Endothelial cell of umbilical vein (primary cell): ENCODE measurements around the gene TNRC6B. TPM values are rescaled to one million over a fixed set of nuclear protein-coding genes. Genes with fewer than 3 reads are reported as not detected.

Source experiments
- BruUV-seq: library from RNA; stranded (reverse); fragments of 400-500 nt; replicated peaks from 2 replicates; lab custom pipeline; 2021; lab: Mats Ljungman, UMichigan
- CTCF ChIA-PET: fragments of 300-600, 350-600 bp; sonication (Branson Sonifier 250); formaldehyde crosslinking; loops from one replicate; lab custom pipeline; 2021; ENCODE audit warnings: antibody characterized with exemption, inconsistent platforms; lab: Charles Lee
- POLR2A ChIA-PET: fragments of 300-600, 350-600 bp; sonication (Branson Sonifier 250); formaldehyde crosslinking; loops from one replicate; lab custom pipeline; 2021; ENCODE audit warnings: antibody characterized with exemption, inconsistent platforms; lab: Charles Lee
- DNase-seq: peaks from one replicate; pipeline ENCODE4 v3.0.0-alpha.2; 2011; ENCODE audit warnings: low read depth, low spot score
- FAIRE-seq: peaks from 2 replicates; lab custom pipeline; 2011; peaks lifted over from hg19 to GRCh38; lab: Jason Lieb, UNC
- H2AFZ ChIP-seq: 2 replicates; pipeline ENCODE4 v1.6.0; 2012; ENCODE audit warnings: low read depth, low read length, control low read depth, inconsistent platforms
- H3K27ac ChIP-seq: 2 replicates; pipeline ENCODE4 v1.5.1; 2011; ENCODE audit warnings: low read depth, mild to moderate bottlenecking, control low read depth, low read length, moderate library complexity; ENCODE audit not compliant: insufficient read depth
- H3K27me3 ChIP-seq, 2 experiments: 2 replicates each; pipeline versions ENCODE4 v1.6.0 to v1.6.1; 2011; ENCODE audit warnings: low read length in 2 of 2, mixed read lengths in 1 of 2; ENCODE audit not compliant: control insufficient read depth in 2 of 2, insufficient read depth in 2 of 2
- H3K36me3 ChIP-seq, 2 experiments: 2 replicates in 1 of 2; 3 replicates in 1 of 2; pipeline ENCODE4 v1.5.1; 2011; ENCODE audit warnings: low read length in 2 of 2, mild to moderate bottlenecking in 1 of 2, moderate library complexity in 1 of 2; ENCODE audit not compliant: control insufficient read depth in 2 of 2, insufficient read depth in 2 of 2; ENCODE audit errors: extremely low read depth in 1 of 2
- H3K4me1 ChIP-seq: 3 replicates; pipeline ENCODE4 v1.5.1; 2011; ENCODE audit warnings: mild to moderate bottlenecking, low read length; ENCODE audit not compliant: control insufficient read depth, insufficient read depth; ENCODE audit errors: extremely low read depth
- H3K4me2 ChIP-seq: 2 replicates; pipeline ENCODE4 v1.6.1; 2011; ENCODE audit warnings: low read length, control low read depth, mixed read lengths; ENCODE audit not compliant: insufficient read depth
- H3K4me3 ChIP-seq, 3 experiments: fragments of 200-600 bp in 1 of 3; sonication (generic), shearing (Covaris generic) in 1 of 3; replicated peaks in 1 of 3; 2 replicates each; pipeline ENCODE4 v1.5.1; 2011 to 2016; ENCODE audit warnings: control low read depth in 3 of 3, low read length in 3 of 3, mild to moderate bottlenecking in 2 of 3, inconsistent platforms in 1 of 3, low read depth in 1 of 3, moderate library complexity in 1 of 3; ENCODE audit not compliant: insufficient read depth in 1 of 3
- H3K79me2 ChIP-seq: 2 replicates; pipeline ENCODE4 v1.6.0; 2012; ENCODE audit warnings: low read length, inconsistent platforms; ENCODE audit not compliant: control insufficient read depth, insufficient read depth
- H3K9ac ChIP-seq: replicated peaks from 2 replicates; pipeline ENCODE3; 2011; ENCODE audit warnings: low read length, control low read depth; ENCODE audit not compliant: insufficient read depth; ENCODE audit errors: extremely low read depth
- H3K9me1 ChIP-seq: replicated peaks from 3 replicates; pipeline ENCODE4 v1.6.0; 2011; ENCODE audit warnings: mild to moderate bottlenecking, low read length; ENCODE audit not compliant: control insufficient read depth, insufficient read depth; ENCODE audit errors: extremely low read depth
- H3K9me3 ChIP-seq: replicated peaks from 2 replicates; pipeline ENCODE4 v1.5.1; 2012; ENCODE audit warnings: low read length, inconsistent platforms; ENCODE audit not compliant: control insufficient read depth, insufficient read depth
- H4K20me1 ChIP-seq: replicated peaks from 2 replicates; pipeline ENCODE3; 2011; ENCODE audit warnings: mild to moderate bottlenecking, low read length; ENCODE audit not compliant: control insufficient read depth, insufficient read depth; ENCODE audit errors: extremely low read depth
- CTCF ChIP-seq, 2 donors: IDR thresholded peaks; 1 replicate in 1 of 2; 2 replicates in 1 of 2; pipeline ENCODE4 v1.5.1; 2011; ENCODE audit warnings: low read length in 2 of 2, mild to moderate bottlenecking in 2 of 2, moderate library complexity in 2 of 2, control low read depth in 1 of 2, inconsistent platforms in 1 of 2, low read depth in 1 of 2; ENCODE audit not compliant: insufficient read depth in 1 of 2; ENCODE audit errors: extremely low read depth in 1 of 2
- EZH2 ChIP-seq: IDR thresholded peaks from 2 replicates; pipeline ENCODE4 v1.6.1; 2012; ENCODE audit warnings: borderline replicate concordance, low read depth, mild to moderate bottlenecking, moderate library complexity, low read length, inconsistent platforms; ENCODE audit not compliant: severe bottlenecking
- FOS ChIP-seq: IDR thresholded peaks from 2 replicates; pipeline ENCODE4 v1.6.1; 2011; ENCODE audit warnings: mild to moderate bottlenecking, low read length, moderate library complexity, borderline replicate concordance; ENCODE audit not compliant: insufficient read depth
- MAX ChIP-seq: IDR thresholded peaks from 2 replicates; pipeline ENCODE4 v1.6.1; 2011; ENCODE audit not compliant: insufficient read depth, insufficient read length
- MYC ChIP-seq: IDR thresholded peaks from one replicate; pipeline ENCODE4 v1.6.1; 2011; ENCODE audit warnings: mild to moderate bottlenecking, low read depth, low read length
- POLR2A ChIP-seq: IDR thresholded peaks from 2 replicates; pipeline ENCODE4 v1.6.1; 2012; ENCODE audit warnings: low read depth, mild to moderate bottlenecking, control low read depth, low read length
- POLR2AphosphoS5 ChIP-seq: IDR thresholded peaks from 2 replicates; pipeline ENCODE4 v1.6.1; 2012; ENCODE audit warnings: low read depth, mild to moderate bottlenecking, control low read depth, low read length, moderate library complexity; ENCODE audit not compliant: insufficient read depth
- dilution Hi-C: fragments of 300-500 bp; cut with MboI; formaldehyde crosslinking; loops from one replicate; pipeline ENCODE4 v1.15.0; 2019; ENCODE audit warnings: low sequenced_read_pairs; ENCODE audit not compliant: extremely low pct_ligation_motif_present
- intact Hi-C: fragments of 100-400 bp; cut with micrococcal nuclease; formaldehyde crosslinking; loops from one replicate; pipeline ENCODE4 v1.10.0; 2022
- polyA plus RNA-seq, 4 experiments: library from polyadenylated mRNA; depleted of rRNA in 3 of 4; stranded (reverse) in 3 of 4; unstranded in 1 of 4; fragments of >200 nt; gene quantifications; 2 replicates each; pipeline versions ENCODE4 v1.2.1 to v1.2.3, GENCODE V29; 2011 to 2012; ENCODE audit warnings: missing spikeins in 1 of 4
- total RNA-seq: library from RNA; stranded (reverse); gene quantifications from 2 replicates; pipeline ENCODE4 v1.2.3, GENCODE V29; 2021

The TNRC6B gene
- total and polyA plus RNA-seq, 2 donors (not counting 3 experiments of a cell fraction or from before 2014, with no cell fraction given), result 10.6 to 37.2 TPM

GRCh38 chr22:40203572-40203971, 25.8 kb downstream of the TNRC6B start:
- TF ChIP-seq EZH2, result no peak
- TF ChIP-seq CTCF (IDR thresholded peaks at IDR 0.05; ENCODE audit: extremely low read depth in 1 of 2, insufficient read depth in 1 of 2, low read depth in 1 of 2, low read length in 2 of 2), result no peak
- no peak for TF ChIP-seq MAX
- no peak for TF ChIP-seq MYC
- TF ChIP-seq FOS, result no peak
- no peak for TF ChIP-seq POLR2A
- TF ChIP-seq POLR2AphosphoS5, result no peak
- H3K27me3 ChIP-seq, result no peaks in the 10 kb centered on the region
- FAIRE-seq (no peak), DNase-seq (no peak)
- peaks cover 50% of the 10 kb centered on the region for H3K79me2 ChIP-seq
- no peak overlapping the region for H3K4me2 ChIP-seq
- no peak overlapping the region for H3K27ac ChIP-seq
- ChIA-PET POLR2A (no interaction called here), CTCF (no interaction called here)
- no peaks in the 10 kb centered on the region for H4K20me1 ChIP-seq
- H3K36me3 ChIP-seq, result no peaks in the 10 kb centered on the region
- H3K9me1 ChIP-seq, result no peaks in the 10 kb centered on the region
- intact Hi-C loops, result no loop called here
- no peak overlapping the region for H3K4me3 ChIP-seq
- H2AFZ ChIP-seq, result no peak overlapping the region
- no peak overlapping the region for H3K9ac ChIP-seq
- no peaks in the 10 kb centered on the region for H3K4me1 ChIP-seq
- BruUV-seq, result no TSS peak
- dilution Hi-C loops, result no loop called here
- no peaks in the 10 kb centered on the region for H3K9me3 ChIP-seq
